Fibroblast of skin of left biceps (primary cell): ENCODE data around the gene OSBPL3.
"Not testable (repeated sequence)": the region's sequence is repeated elsewhere in the genome, so short reads cannot be mapped to it uniquely, and the experiment has no call there.

Source experiments
- DNase-seq, 2 experiments: peaks; one replicate each; pipeline ENCODE4 v3.0.0-alpha.2; 2013; ENCODE audit warnings: low read depth in 2 of 2

OSBPL3 gene

GRCh38 chr7:24979863-24980533 lies at the start of gene OSBPL3:
Gene OSBPL3, minus strand, starts transcription at chr7:24980178. Its CDS starts 87,706 bp downstream, at chr7:24892472.
- peak; percentile 89 to 91 for DNase-seq

- DNase-seq = no peak
Measured at GRCh38 chr7:25029075-25029474, 49.1 kb upstream of the OSBPL3 start.

GRCh38 chr7:25028370-25029021 lies 48.5 kb upstream of the OSBPL3 start:
- DNase-seq = peak; percentile 56 to 62

- no peak for DNase-seq
Measured at GRCh38 chr7:25026156-25026555, 46.2 kb upstream of the OSBPL3 start.

- peak; percentile 50 to 54 for DNase-seq
Measured at GRCh38 chr7:25025218-25025671, 45.3 kb upstream of the OSBPL3 start.

- no peak for DNase-seq
Measured at GRCh38 chr7:25024066-25024465, 44.1 kb upstream of the OSBPL3 start.

- DNase-seq = not testable (repeated sequence)
Measured at GRCh38 chr7:25017671-25018070, 37.7 kb upstream of the OSBPL3 start.

- DNase-seq = peak; percentile 90 to 93
Measured at GRCh38 chr7:25014756-25015155, 34.8 kb upstream of the OSBPL3 start.

- not testable (repeated sequence) for DNase-seq
Measured at GRCh38 chr7:25012710-25013109, 32.7 kb upstream of the OSBPL3 start.

GRCh38 chr7:25012254-25012653 lies 32.3 kb upstream of the OSBPL3 start:
- DNase-seq = no peak

- peak; percentile 69 for DNase-seq
Measured at GRCh38 chr7:25009257-25009656, 29.3 kb upstream of the OSBPL3 start.

GRCh38 chr7:25007668-25008067 lies 27.7 kb upstream of the OSBPL3 start:
- no peak for DNase-seq

GRCh38 chr7:25006276-25006675 lies 26.3 kb upstream of the OSBPL3 start:
- no peak for DNase-seq

- no peak for DNase-seq
Measured at GRCh38 chr7:25005658-25006057, 25.7 kb upstream of the OSBPL3 start.

GRCh38 chr7:25002786-25003185 lies 22.8 kb upstream of the OSBPL3 start:
- DNase-seq = no peak

GRCh38 chr7:24995466-24995865 lies 15.5 kb upstream of the OSBPL3 start:
- no peak for DNase-seq

GRCh38 chr7:24992314-24992713 lies 12.3 kb upstream of the OSBPL3 start:
- no peak for DNase-seq

GRCh38 chr7:24991353-24991752 lies 11.4 kb upstream of the OSBPL3 start:
- no peak for DNase-seq

GRCh38 chr7:24987331-24987842 lies 7.4 kb upstream of the OSBPL3 start:
- no peak for DNase-seq

- DNase-seq = no peak
Measured at GRCh38 chr7:24982917-24983316, 2.9 kb upstream of the OSBPL3 start.

GRCh38 chr7:24981171-24981951 lies 1.4 kb upstream of the OSBPL3 start:
- DNase-seq = no peak

- DNase-seq = no peak
Measured at GRCh38 chr7:24980534-24981170, 674 bp upstream of the OSBPL3 start.
